B cell (primary cell): ENCODE data around the gene DNASE1. TPM values are rescaled to one million over a fixed set of nuclear protein-coding genes. Genes with fewer than 3 reads are reported as not detected.

Experiments
- ATAC-seq: fragments of 200-7000 bp; cut with Tn5 transposase; one replicate; pipeline ENCODE4 v1.10.0; 2021; ENCODE audit warnings: low read depth, mild to moderate bottlenecking, moderate number of reproducible peaks, moderate library complexity
- CTCF ChIA-PET: fragments of 350-600 bp; sonication (Branson Sonifier 250); formaldehyde crosslinking; loops from one replicate; lab custom pipeline; 2021; ENCODE audit warnings: antibody characterized with exemption, inconsistent platforms; lab: Charles Lee
- POLR2A ChIA-PET: fragments of 350-600 bp; sonication (Branson Sonifier 250); formaldehyde crosslinking; loops from one replicate; lab custom pipeline; 2021; ENCODE audit warnings: antibody characterized with exemption; lab: Charles Lee
- DNase-seq: peaks from one replicate; pipeline ENCODE4 v3.0.0; 2013
- H2AFZ ChIP-seq: 2 replicates; pipeline ENCODE4 v1.6.1; 2012; ENCODE audit warnings: mild to moderate bottlenecking, low read depth, low read length; ENCODE audit not compliant: insufficient read depth, poor library complexity, severe bottlenecking
- H3K27ac ChIP-seq, 2 donors: 1 replicate in 1 of 2; 2 replicates in 1 of 2; pipeline ENCODE4 v1.5.1; 2012 to 2013; ENCODE audit warnings: low read length in 2 of 2, mild to moderate bottlenecking in 2 of 2, moderate library complexity in 1 of 2
- H3K27me3 ChIP-seq, 4 experiments: fragments of 200-600 bp in 1 of 4; sonication (generic) in 1 of 4; replicated peaks in 1 of 4; 1 replicate in 2 of 4; 2 replicates in 2 of 4; pipeline versions ENCODE4 v1.6.1 to v1.7.0; 2013 to 2016; ENCODE audit warnings: low read length in 3 of 4, mild to moderate bottlenecking in 2 of 4, mixed read lengths in 1 of 4, moderate library complexity in 1 of 4; ENCODE audit not compliant: insufficient read depth in 4 of 4, control insufficient read depth in 3 of 4; ENCODE audit errors: control extremely low read depth in 1 of 4
- H3K36me3 ChIP-seq, 2 experiments: replicated peaks in 1 of 2; 1 replicate in 1 of 2; 2 replicates in 1 of 2; pipeline versions ENCODE4 v1.6.1 to v1.7.1; 2013; ENCODE audit warnings: low read length in 1 of 2; ENCODE audit not compliant: insufficient read depth in 2 of 2, control insufficient read depth in 1 of 2; ENCODE audit errors: control extremely low read depth in 1 of 2, extremely low read depth in 1 of 2
- H3K4me1 ChIP-seq, 2 donors: fragments of 200-600 bp in 1 of 2; sonication (generic) in 1 of 2; 1 replicate in 1 of 2; 2 replicates in 1 of 2; pipeline versions ENCODE4 v1.5.1 to v1.6.1; 2013 to 2017; ENCODE audit warnings: low read length in 2 of 2; ENCODE audit not compliant: control insufficient read depth in 2 of 2, insufficient read depth in 2 of 2
- H3K4me2 ChIP-seq: replicated peaks from 2 replicates; pipeline ENCODE3; 2012; ENCODE audit warnings: mild to moderate bottlenecking, low read depth, low read length; ENCODE audit not compliant: poor library complexity, severe bottlenecking
- H3K4me3 ChIP-seq, 5 experiments: fragments of 200-600 bp in 1 of 5; sonication (generic) in 1 of 5; 1 replicate in 3 of 5; 2 replicates in 2 of 5; pipeline versions ENCODE4 v1.5.1 to v1.7.0; 2011 to 2016; ENCODE audit warnings: low read length in 4 of 5, mild to moderate bottlenecking in 4 of 5, low read depth in 2 of 5, control low read depth in 1 of 5, moderate library complexity in 1 of 5; ENCODE audit not compliant: insufficient read depth in 1 of 5; ENCODE audit errors: control extremely low read depth in 1 of 5, extremely low read depth in 1 of 5
- H3K79me2 ChIP-seq: fragments of 200-600 bp; sonication (generic); one replicate; pipeline ENCODE4 v1.6.0; 2016; ENCODE audit warnings: low read length; ENCODE audit not compliant: control insufficient read depth, insufficient read depth
- H3K9ac ChIP-seq: fragments of 200-600 bp; sonication (generic); 2 replicates; pipeline ENCODE4 v1.6.1; 2017; ENCODE audit warnings: mild to moderate bottlenecking, low read length, moderate library complexity
- H3K9me3 ChIP-seq, 3 donors: one replicate each; pipeline versions ENCODE4 v1.6.1 to v1.7.1; 2013; ENCODE audit warnings: low read length in 2 of 3; ENCODE audit not compliant: control insufficient read depth in 2 of 3, insufficient read depth in 1 of 3; ENCODE audit errors: control extremely low read depth in 1 of 3
- H4K20me1 ChIP-seq: 2 replicates; pipeline ENCODE4 v1.6.0; 2012; ENCODE audit warnings: mild to moderate bottlenecking, low read length; ENCODE audit not compliant: insufficient read depth, control insufficient read depth, poor library complexity, severe bottlenecking
- H3K27ac Mint-ChIP-seq: one replicate; pipeline ENCODE4 v1.8.0; 2021; ENCODE audit warnings: mixed read lengths
- H3K27me3 Mint-ChIP-seq: one replicate; pipeline ENCODE4 v1.8.0; 2021; ENCODE audit warnings: mixed read lengths
- H3K4me1 Mint-ChIP-seq: one replicate; pipeline ENCODE4 v1.8.0; 2021; ENCODE audit warnings: mixed read lengths
- H3K4me3 Mint-ChIP-seq: one replicate; pipeline ENCODE4 v1.8.0; 2021; ENCODE audit warnings: mixed read lengths
- H3K9me3 Mint-ChIP-seq: one replicate; pipeline ENCODE4 v1.8.0; 2022; ENCODE audit warnings: mixed read lengths; ENCODE audit not compliant: insufficient read depth
- CTCF ChIP-seq: fragments of 200-600 bp; IDR thresholded peaks from one replicate; pipeline ENCODE4 v1.8.0; 2022; ENCODE audit warnings: antibody characterized with exemption, mild to moderate bottlenecking
- EZH2 ChIP-seq: IDR thresholded peaks from 2 replicates; pipeline ENCODE4 v1.6.1; 2012; ENCODE audit warnings: borderline replicate concordance, low read depth, mild to moderate bottlenecking, moderate library complexity, low read length; ENCODE audit not compliant: insufficient read depth, poor library complexity, severe bottlenecking
- WGBS: methylation state at CpG from one replicate; pipeline ENCODE4 v1.1.5; 2013; ENCODE audit warnings: missing lambda C conversion rate; ENCODE audit not compliant: insufficient coverage; 5-methylcytosine and 5-hydroxymethylcytosine counted together
- intact Hi-C: fragments of 100-400 bp; cut with micrococcal nuclease; formaldehyde crosslinking; loops from one replicate; pipeline ENCODE4 v1.10.0; 2022
- polyA plus RNA-seq: library from polyadenylated mRNA; depleted of rRNA; stranded (reverse); fragments of >200 nt; gene quantifications from 2 replicates; pipeline ENCODE4 v1.2.3, GENCODE V29; 2012
- total RNA-seq, 2 donors: library from RNA; stranded (reverse); fragments of 120-200 nt in 1 of 2; gene quantifications; 1 replicate in 1 of 2; 2 replicates in 1 of 2; pipeline versions ENCODE4 v1.2.3 to v1.2.4, GENCODE V29; 2013 to 2022

DNASE1 gene
- total and polyA plus RNA-seq, 2 donors (not counting 1 experiment from before 2014, with no cell fraction given), result 53.3 to 53.7 TPM

- no peak for ATAC-seq
- POLR2A ChIA-PET, result no interaction called here
- Mint-ChIP-seq H3K9me3 (no peaks in the 10 kb centered on the region), H3K27me3 (no peaks in the 10 kb centered on the region), H3K27ac (peak overlapping the region; percentile 85), H3K4me3 (peak overlapping the region; percentile 99), H3K4me1 (peaks cover 59% of the 10 kb centered on the region)
- Histone ChIP-seq H3K27me3 (no peaks in the 10 kb centered on the region), H3K9me3 (no peaks in the 10 kb centered on the region), H4K20me1 (peaks cover 13% of the 10 kb centered on the region), H3K4me1 (peaks cover 30 to 38% of the 10 kb centered on the region in 2 donors), H3K36me3 (peaks cover 0 to under 1% of the 10 kb centered on the region in 2 experiments), H3K79me2 (peaks cover 57% of the 10 kb centered on the region), H3K9ac (peak overlapping the region; percentile 92), H3K27ac (no peak overlapping the region), H3K4me2 (peak overlapping the region; percentile 88), H2AFZ (peak overlapping the region; percentile 99), H3K4me3 (peak overlapping the region in 4 of 5 experiments; percentile 50 to 89 (median 82))
- DNase-seq, result peak; percentile 41
- intact Hi-C loops, result loop anchor here (2.0 to 5.0 kb wide), 2 partner anchors 17 to 153 kb away; no protein-coding TSS in a partner anchor
- WGBS, result 64% methylated on average over 11 of the region's 14 CpGs
- CTCF ChIA-PET, result no interaction called here
- TF ChIP-seq CTCF, result no peak
- no peak for TF ChIP-seq EZH2
Measured at GRCh38 chr16:3609895-3610697, 44.4 kb upstream of the DNASE1 start.

- intact Hi-C loops, result loop anchor here (1.0 to 5.0 kb wide), 4 partner anchors 16 to 153 kb away; partner anchors contain the start of gene NLRC3
- Histone ChIP-seq H3K36me3 (peaks cover 0 to 3% of the 10 kb centered on the region in 2 experiments), H4K20me1 (peaks cover 20% of the 10 kb centered on the region), H3K4me3 (peak overlapping the region; percentile 50 to 89 (median 84)), H3K9me3 (no peaks in the 10 kb centered on the region), H3K9ac (peak overlapping the region; percentile 92), H3K27me3 (no peaks in the 10 kb centered on the region), H3K4me2 (peak overlapping the region; percentile 88), H3K4me1 (peaks cover 30 to 38% of the 10 kb centered on the region in 2 donors), H3K79me2 (peaks cover 64% of the 10 kb centered on the region), H2AFZ (peak overlapping the region; percentile 99), H3K27ac (peak overlapping the region in 1 of 2 donors; percentile 88)
- ChIA-PET POLR2A (no interaction called here), CTCF (no interaction called here)
- no peaks in the 10 kb centered on the region for H3K27me3 Mint-ChIP-seq
- peaks cover 65% of the 10 kb centered on the region for H3K4me1 Mint-ChIP-seq
- TF ChIP-seq EZH2 (no peak), CTCF (no peak)
- H3K27ac Mint-ChIP-seq, result peak overlapping the region; percentile 85
- H3K4me3 Mint-ChIP-seq, result peak overlapping the region; percentile 99
- no peaks in the 10 kb centered on the region for H3K9me3 Mint-ChIP-seq
- ATAC-seq (no peak), DNase-seq (no peak)
- 5% methylated on average over 9 of the region's 10 CpGs for WGBS
Measured at GRCh38 chr16:3610698-3611145, 43.8 kb upstream of the DNASE1 start.
